Measurements from ENCODE around the gene WDR64.

DNA sequence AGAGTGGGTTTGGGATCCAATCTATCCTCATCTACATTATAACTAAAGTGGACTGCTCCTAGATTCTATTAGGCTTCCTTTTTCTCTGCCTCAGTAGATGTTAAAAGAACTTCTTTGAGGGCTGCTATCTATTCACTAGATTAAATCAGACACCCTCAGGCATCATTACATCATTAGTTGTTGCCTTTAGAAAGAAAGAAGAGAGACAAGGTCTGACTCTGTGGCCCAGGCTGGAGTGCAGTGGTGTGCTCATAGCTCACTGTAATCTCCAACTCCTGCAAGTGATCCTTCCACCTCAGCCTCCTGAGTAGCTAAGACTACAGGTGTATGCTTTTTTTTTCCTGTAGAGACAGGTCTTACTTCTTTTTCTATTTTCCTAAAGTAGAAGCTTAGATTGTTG lies 124.8 kb downstream of the WDR64 start:
- TF ChIP-seq, protein P1, sequence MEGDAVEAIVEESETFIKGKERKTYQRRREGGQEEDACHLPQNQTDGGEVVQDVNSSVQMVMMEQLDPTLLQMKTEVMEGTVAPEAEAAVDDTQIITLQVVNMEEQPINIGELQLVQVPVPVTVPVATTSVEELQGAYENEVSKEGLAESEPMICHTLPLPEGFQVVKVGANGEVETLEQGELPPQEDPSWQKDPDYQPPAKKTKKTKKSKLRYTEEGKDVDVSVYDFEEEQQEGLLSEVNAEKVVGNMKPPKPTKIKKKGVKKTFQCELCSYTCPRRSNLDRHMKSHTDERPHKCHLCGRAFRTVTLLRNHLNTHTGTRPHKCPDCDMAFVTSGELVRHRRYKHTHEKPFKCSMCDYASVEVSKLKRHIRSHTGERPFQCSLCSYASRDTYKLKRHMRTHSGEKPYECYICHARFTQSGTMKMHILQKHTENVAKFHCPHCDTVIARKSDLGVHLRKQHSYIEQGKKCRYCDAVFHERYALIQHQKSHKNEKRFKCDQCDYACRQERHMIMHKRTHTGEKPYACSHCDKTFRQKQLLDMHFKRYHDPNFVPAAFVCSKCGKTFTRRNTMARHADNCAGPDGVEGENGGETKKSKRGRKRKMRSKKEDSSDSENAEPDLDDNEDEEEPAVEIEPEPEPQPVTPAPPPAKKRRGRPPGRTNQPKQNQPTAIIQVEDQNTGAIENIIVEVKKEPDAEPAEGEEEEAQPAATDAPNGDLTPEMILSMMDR (IDR thresholded peaks at IDR 0.05; ENCODE audit: borderline replicate concordance, extremely low read depth, low read length, poor library complexity, severe bottlenecking): no peak
- no peak for TF ChIP-seq EZH2 (IDR thresholded peaks at IDR 0.05; ENCODE audit: borderline replicate concordance, low read depth, low read length, severe bottlenecking)
